Neural cell (in vitro differentiated cells): Measurements from ENCODE around the gene SDC1. TPM values are rescaled to one million over a fixed set of nuclear protein-coding genes. Genes with fewer than 3 reads are reported as not detected.
"Not testable (repeated sequence)": the region's sequence is repeated elsewhere in the genome, so short reads cannot be mapped to it uniquely, and the experiment has no call there.

Experiments
- H2AFZ ChIP-seq: fragments of 200-600, 300-800 bp; sonication (generic), shearing (Covaris generic); 2 replicates; pipeline ENCODE4 v1.6.0; 2014; ENCODE audit warnings: low read depth, mild to moderate bottlenecking, antibody characterized with exemption, low read length, moderate library complexity
- H3F3A ChIP-seq: fragments of 200-600 bp; shearing (Covaris generic); 2 replicates; pipeline ENCODE4 v1.6.1; 2016; ENCODE audit warnings: mild to moderate bottlenecking, moderate library complexity, mixed read lengths, antibody characterized with exemption, low read length; ENCODE audit not compliant: insufficient read depth, poor library complexity, severe bottlenecking
- H3K27ac ChIP-seq: fragments of 200-600, 300-800 bp; sonication (generic), shearing (Covaris generic); 2 replicates; pipeline ENCODE4 v1.5.1; 2014; ENCODE audit warnings: mild to moderate bottlenecking, low read length, moderate library complexity
- H3K27me3 ChIP-seq: fragments of 300-800, 200-600 bp; sonication (generic), shearing (Covaris generic); 2 replicates; pipeline ENCODE4 v1.6.0; 2014; ENCODE audit warnings: mild to moderate bottlenecking, low read depth, low read length, moderate library complexity; ENCODE audit not compliant: insufficient read depth
- H3K36me3 ChIP-seq: fragments of 300-800, 200-600 bp; sonication (generic), shearing (Covaris generic); 2 replicates; pipeline ENCODE4 v1.5.1; 2014; ENCODE audit warnings: mild to moderate bottlenecking, antibody characterized with exemption, low read length, moderate library complexity; ENCODE audit not compliant: insufficient read depth
- H3K4me2 ChIP-seq: fragments of 300-800, 200-600 bp; sonication (generic), shearing (Covaris generic); 2 replicates; pipeline ENCODE4 v1.6.0; 2014; ENCODE audit warnings: mild to moderate bottlenecking, low read length
- H3K4me3 ChIP-seq: fragments of 300-800, 200-600 bp; sonication (generic), shearing (Covaris generic); 2 replicates; pipeline ENCODE4 v1.5.1; 2014; ENCODE audit warnings: mild to moderate bottlenecking, low read length, moderate library complexity
- H3K79me2 ChIP-seq: fragments of 200-600 bp; shearing (Covaris generic); replicated peaks from 2 replicates; pipeline ENCODE4 v1.6.0; 2014; ENCODE audit warnings: mild to moderate bottlenecking, low read length, moderate library complexity; ENCODE audit not compliant: insufficient read depth
- H3K9ac ChIP-seq: fragments of 300-800, 200-600 bp; sonication (generic), shearing (Covaris generic); 2 replicates; pipeline ENCODE4 v1.6.1; 2016; ENCODE audit warnings: mild to moderate bottlenecking, low read length, mixed read lengths
- H3K9me2 ChIP-seq: fragments of 200-600 bp; shearing (Covaris generic); 2 replicates; pipeline ENCODE4 v1.6.1; 2016; ENCODE audit warnings: mild to moderate bottlenecking, low read length, mixed read lengths; ENCODE audit not compliant: insufficient read depth
- H3K9me3 ChIP-seq: fragments of 200-600, 300-800 bp; sonication (generic), shearing (Covaris generic); 2 replicates; pipeline ENCODE4 v1.6.1; 2016; ENCODE audit warnings: mild to moderate bottlenecking, mixed run types, low read length, moderate library complexity, mixed read lengths
- H4K20me1 ChIP-seq: fragments of 200-600 bp; shearing (Covaris generic); 2 replicates; pipeline ENCODE4 v1.6.1; 2016; ENCODE audit warnings: mild to moderate bottlenecking, mixed run types; ENCODE audit not compliant: insufficient read depth
- CTCF ChIP-seq: fragments of 450-650 bp; IDR thresholded peaks from 2 replicates; pipeline ENCODE4 v1.5.1; 2014; ENCODE audit warnings: antibody characterized with exemption, mild to moderate bottlenecking, moderate library complexity; ENCODE audit not compliant: poor library complexity, severe bottlenecking
- EP300 ChIP-seq: fragments of 450-650 bp; conservative IDR thresholded peaks from 2 replicates; pipeline ENCODE4 v1.6.1; 2014; ENCODE audit warnings: antibody characterized with exemption, mild to moderate bottlenecking, moderate library complexity; ENCODE audit not compliant: poor library complexity, severe bottlenecking
- EZH2 ChIP-seq: fragments of 200-600, 300-800 bp; shearing (Covaris generic), sonication (generic); IDR thresholded peaks from 2 replicates; pipeline ENCODE4 v1.6.1; 2014; ENCODE audit warnings: antibody characterized with exemption, low read length, borderline replicate concordance, mild to moderate bottlenecking; ENCODE audit not compliant: insufficient read depth, poor library complexity, severe bottlenecking
- MXI1 ChIP-seq: fragments of 450-650 bp; conservative IDR thresholded peaks from 2 replicates; pipeline ENCODE4 v1.6.1; 2014; ENCODE audit warnings: antibody characterized with exemption, mild to moderate bottlenecking; ENCODE audit not compliant: poor library complexity, severe bottlenecking
- POLR2AphosphoS5 ChIP-seq: IDR thresholded peaks from 2 replicates; pipeline ENCODE4 v1.6.1; 2012
- RAD21 ChIP-seq: fragments of 450-650 bp; conservative IDR thresholded peaks from 2 replicates; pipeline ENCODE4 v1.6.1; 2014; ENCODE audit warnings: antibody characterized with exemption, mild to moderate bottlenecking, moderate library complexity
- REST ChIP-seq: IDR thresholded peaks from 2 replicates; pipeline ENCODE4 v1.6.1; 2012; ENCODE audit warnings: borderline replicate concordance
- SMC3 ChIP-seq: fragments of 450-650 bp; conservative IDR thresholded peaks from 2 replicates; pipeline ENCODE4 v1.6.1; 2014; ENCODE audit warnings: antibody characterized with exemption, mild to moderate bottlenecking, moderate library complexity; ENCODE audit not compliant: poor library complexity
- TAF1 ChIP-seq: IDR thresholded peaks from 2 replicates; pipeline ENCODE4 v1.6.1; 2012; ENCODE audit warnings: low read depth
- polyA minus RNA-seq: library from RNA; depleted of rRNA, polyadenylated mRNA; stranded (reverse); fragments of >200 nt; gene quantifications from 2 replicates; pipeline ENCODE4 v1.2.3, GENCODE V29; 2014
- polyA plus RNA-seq: library from polyadenylated mRNA; depleted of rRNA; stranded (reverse); fragments of >200 nt; gene quantifications from 2 replicates; pipeline ENCODE4 v1.2.3, GENCODE V29; 2014

SDC1 gene
- polyA plus RNA-seq (14.9 and 16.6 TPM in 2 replicates), polyA minus RNA-seq (12.2 and 13.2 TPM in 2 replicates)

- H3K9ac ChIP-seq = peak within 1 kb of the TSS; percentile 69
- TF ChIP-seq EP300 (no peak), POLR2AphosphoS5 (no peak), TAF1 (no peak), CTCF (no peak), REST (no peak), EZH2 (no peak), MXI1 (no peak), RAD21 (no peak), SMC3 (no peak)
Measured at GRCh38 chr2:20224716-20225293, at the start of gene SDC1. TSS of gene SDC1 (minus strand) at chr2:20225130. CDS start at chr2:20224867, 263 bp downstream.

GRCh38 chr2:20273042-20273441 lies 48.1 kb upstream of the SDC1 start:
- Histone ChIP-seq H3K79me2 (peaks cover 5% of the 10 kb centered on the region), H3K27me3 (no peaks in the 10 kb centered on the region), H3K9ac (no peak overlapping the region), H2AFZ (no peak overlapping the region), H3K9me2 (no peaks in the 10 kb centered on the region), H3K4me3 (no peak overlapping the region), H3K36me3 (no peaks in the 10 kb centered on the region), H3F3A (no peaks in the 10 kb centered on the region), H3K9me3 (no peaks in the 10 kb centered on the region), H3K4me2 (no peak overlapping the region), H3K27ac (no peak overlapping the region), H4K20me1 (no peaks in the 10 kb centered on the region)
- TF ChIP-seq SMC3 (no peak), CTCF (no peak), MXI1 (no peak), POLR2AphosphoS5 (no peak), RAD21 (no peak), TAF1 (no peak), REST (no peak), EZH2 (no peak), EP300 (no peak)

More at GRCh38 chr2:20224716-20225293, at the start of gene SDC1:
- H3K4me3 ChIP-seq = peak within 1 kb of the TSS; percentile 80
- peak within 1 kb of the TSS; percentile 40 for H2AFZ ChIP-seq
- no peak within 1 kb of the TSS for H3K27ac ChIP-seq
- peaks cover 3% of the 10 kb centered on the region for H3K9me3 ChIP-seq
- no peaks in the 10 kb centered on the region for H4K20me1 ChIP-seq
- no peaks in the 10 kb centered on the region for H3K9me2 ChIP-seq
- H3K36me3 ChIP-seq = no peaks in the 10 kb centered on the region
- peak within 1 kb of the TSS; percentile 48 for H3K4me2 ChIP-seq
- H3K27me3 ChIP-seq = peaks cover 3% of the 10 kb centered on the region
- no peaks in the 10 kb centered on the region for H3F3A ChIP-seq
- H3K79me2 ChIP-seq = no peaks in the 10 kb centered on the region

- H3K27me3 ChIP-seq, H3K27ac ChIP-seq, H3K79me2 ChIP-seq, H3K36me3 ChIP-seq, H3K9ac ChIP-seq, H3K4me2 ChIP-seq, H2AFZ ChIP-seq, H3K4me3 ChIP-seq, H4K20me1 ChIP-seq, H3F3A ChIP-seq, H3K9me2 ChIP-seq, H3K9me3 ChIP-seq: not testable (repeated sequence)
Measured at GRCh38 chr2:20268317-20268716, 43.4 kb upstream of the SDC1 start.
